Fibroblast of skin of abdomen (primary cell): ENCODE results near the gene ACSF2.
"Not testable (repeated sequence)": the region's sequence is repeated elsewhere in the genome, so short reads cannot be mapped to it uniquely, and the experiment has no call there.

Experiments used
- DNase-seq: peaks from one replicate; pipeline ENCODE4 v3.0.0-alpha.2; 2013

ACSF2 gene

GRCh38 chr17:50464736-50465135 lies 38.7 kb downstream of the ACSF2 start:
- DNase-seq: no peak

- no peak for DNase-seq
Measured at GRCh38 chr17:50465171-50465570, 39.2 kb downstream of the ACSF2 start.

GRCh38 chr17:50465635-50466034 lies 39.6 kb downstream of the ACSF2 start:
- no peak for DNase-seq

- DNase-seq: no peak
Measured at GRCh38 chr17:50466371-50467113, 40.5 kb downstream of the ACSF2 start.

- no peak for DNase-seq
Measured at GRCh38 chr17:50467114-50467854, 41.3 kb downstream of the ACSF2 start.

- DNase-seq: no peak
Measured at GRCh38 chr17:50467855-50468303, 41.9 kb downstream of the ACSF2 start.

- peak; percentile 5 for DNase-seq
Measured at GRCh38 chr17:50468304-50469207, 42.5 kb downstream of the ACSF2 start, which contains the start of gene CHAD. TSS of gene CHAD (minus strand) at chr17:50468880. CDS start at chr17:50468813, 67 bp downstream.

GRCh38 chr17:50469208-50469605 lies 43.2 kb downstream of the ACSF2 start:
- no peak for DNase-seq

GRCh38 chr17:50469671-50470305 lies 43.8 kb downstream of the ACSF2 start:
- no peak for DNase-seq

GRCh38 chr17:50470426-50470825 lies 44.4 kb downstream of the ACSF2 start:
- DNase-seq: no peak

GRCh38 chr17:50471009-50471905 lies 45.2 kb downstream of the ACSF2 start:
- no peak for DNase-seq

- no peak for DNase-seq
Measured at GRCh38 chr17:50472286-50472685, 46.3 kb downstream of the ACSF2 start.

- peak; percentile 26 for DNase-seq
Measured at GRCh38 chr17:50472761-50473161, 46.7 kb downstream of the ACSF2 start.

GRCh38 chr17:50473901-50474300 lies 47.9 kb downstream of the ACSF2 start:
- no peak for DNase-seq

- DNase-seq: no peak
Measured at GRCh38 chr17:50474523-50474922, 48.5 kb downstream of the ACSF2 start.

- no peak for DNase-seq
Measured at GRCh38 chr17:50475362-50475761, 49.3 kb downstream of the ACSF2 start.

GRCh38 chr17:50475775-50476544 lies 49.9 kb downstream of the ACSF2 start:
- DNase-seq: not testable (repeated sequence)

GRCh38 chr17:50476545-50477315 lies 50.7 kb downstream of the ACSF2 start:
- no peak for DNase-seq

GRCh38 chr17:50477976-50478375 lies 52.0 kb downstream of the ACSF2 start:
- no peak for DNase-seq
